Renal cortex interstitium (tissue), 11 donors: ENCODE measurements around the gene RGS6. TPM values are rescaled to one million over a fixed set of nuclear protein-coding genes. Genes with fewer than 3 reads are reported as not detected.

Experiments
- DNase-seq, 11 donors: peaks; one replicate each; pipeline ENCODE4 v3.0.0-alpha.2; 2013; ENCODE audit warnings: low read depth in 9 of 11, low spot score in 4 of 11; ENCODE audit errors: extremely low read depth in 1 of 11
- polyA plus RNA-seq, 3 donors: library from polyadenylated mRNA; unstranded; fragments of 120-200 nt; gene quantifications; one replicate each; pipeline ENCODE4 v1.2.1, GENCODE V29; 2013; ENCODE audit not compliant: insufficient read length in 3 of 3

Gene RGS6
- polyA plus RNA-seq, 3 donors, result 1.4 to 1.7 (median 1.4) TPM

GRCh38 chr14:72057701-72058285 lies 125.6 kb downstream of the RGS6 start:
- DNase-seq, result no peak

- no peak for DNase-seq
Measured at GRCh38 chr14:72060460-72060859, 128.2 kb downstream of the RGS6 start.

GRCh38 chr14:72060917-72061316 lies 128.7 kb downstream of the RGS6 start:
- no peak for DNase-seq

- DNase-seq, result no peak
Measured at GRCh38 chr14:72061718-72062117, 129.5 kb downstream of the RGS6 start.

GRCh38 chr14:72063761-72064282 lies 131.6 kb downstream of the RGS6 start:
- DNase-seq, result no peak

- DNase-seq, result no peak
Measured at GRCh38 chr14:72064501-72064900, 132.3 kb downstream of the RGS6 start.

GRCh38 chr14:72070458-72070857 lies 138.2 kb downstream of the RGS6 start:
- DNase-seq, result no peak

GRCh38 chr14:72075649-72076334 lies 143.6 kb downstream of the RGS6 start:
- DNase-seq, result no peak

GRCh38 chr14:72081137-72081536 lies 148.9 kb downstream of the RGS6 start:
- DNase-seq, result no peak

GRCh38 chr14:72084935-72085334 lies 152.7 kb downstream of the RGS6 start:
- no peak for DNase-seq

- no peak for DNase-seq
Measured at GRCh38 chr14:72089625-72090024, 157.4 kb downstream of the RGS6 start.

GRCh38 chr14:72094844-72095582 lies 162.8 kb downstream of the RGS6 start:
- DNase-seq, result no peak

GRCh38 chr14:72097173-72097783 lies 165.0 kb downstream of the RGS6 start:
- DNase-seq, result peak in 1 of 11 donors; percentile 8

GRCh38 chr14:72098210-72098609 lies 166.0 kb downstream of the RGS6 start:
- no peak for DNase-seq

GRCh38 chr14:72099566-72099965 lies 167.3 kb downstream of the RGS6 start:
- DNase-seq, result no peak

GRCh38 chr14:72104011-72104613 lies 171.9 kb downstream of the RGS6 start:
- DNase-seq, result no peak

- no peak for DNase-seq
Measured at GRCh38 chr14:72111911-72112310, 179.7 kb downstream of the RGS6 start.

- no peak for DNase-seq
Measured at GRCh38 chr14:72118841-72119240, 186.6 kb downstream of the RGS6 start.

- no peak for DNase-seq
Measured at GRCh38 chr14:72120315-72120714, 188.1 kb downstream of the RGS6 start.
